ENCODE data around the gene XPO6. TPM values are rescaled to one million over a fixed set of nuclear protein-coding genes. Genes with fewer than 3 reads are reported as not detected.

XPO6 gene
- polyA plus RNA-seq, 1 donor from 2014 or later = 104 TPM

- H3K79me2 ChIP-seq (replicated peaks; ENCODE audit: insufficient read depth, low read length) = no peaks in the 10 kb centered on the region
- H3K9me2 ChIP-seq (ENCODE audit: insufficient read depth, low read length) = no peaks in the 10 kb centered on the region
- H3K9ac ChIP-seq (ENCODE audit: low read length) = no peak overlapping the region
- peaks cover 4% of the 10 kb centered on the region for H3K36me3 ChIP-seq (ENCODE audit: insufficient read depth, low read length)
- TF ChIP-seq TAF1 (IDR thresholded peaks at IDR 0.05; ENCODE audit: low read depth) (no peak), RAD21 (conservative IDR thresholded peaks at IDR 0.05) (no peak), CTCF (IDR thresholded peaks at IDR 0.05; ENCODE audit: poor library complexity, severe bottlenecking) (no peak), SMC3 (conservative IDR thresholded peaks at IDR 0.05; ENCODE audit: poor library complexity) (no peak), EZH2 (IDR thresholded peaks at IDR 0.05; ENCODE audit: borderline replicate concordance, insufficient read depth, low read length, poor library complexity, severe bottlenecking) (no peak), POLR2AphosphoS5 (IDR thresholded peaks at IDR 0.05) (no peak)
- no peaks in the 10 kb centered on the region for H3K9me3 ChIP-seq (ENCODE audit: low read length)
- H3K27me3 ChIP-seq (ENCODE audit: insufficient read depth, low read depth, low read length) = no peaks in the 10 kb centered on the region
- H4K20me1 ChIP-seq (ENCODE audit: insufficient read depth) = no peaks in the 10 kb centered on the region
- no peak overlapping the region for H3K4me3 ChIP-seq (ENCODE audit: low read length)
- H2AFZ ChIP-seq (ENCODE audit: low read depth, low read length) = no peak overlapping the region
- H3K4me2 ChIP-seq (ENCODE audit: low read length) = no peak overlapping the region
- H3K27ac ChIP-seq (ENCODE audit: low read length) = no peak overlapping the region
- H3F3A ChIP-seq (ENCODE audit: insufficient read depth, low read length, poor library complexity, severe bottlenecking) = no peaks in the 10 kb centered on the region
These were observed 44.0 kb downstream of the XPO6 start for GRCh38 chr16:28167730-28168129.

GRCh38 chr16:28167221-28167620, 44.5 kb downstream of the XPO6 start:
- no peaks in the 10 kb centered on the region for H3K27me3 ChIP-seq (ENCODE audit: insufficient read depth, low read depth, low read length)
- peaks cover 4% of the 10 kb centered on the region for H3K36me3 ChIP-seq (ENCODE audit: insufficient read depth, low read length)
- no peaks in the 10 kb centered on the region for H3K9me3 ChIP-seq (ENCODE audit: low read length)
- H3K9ac ChIP-seq (ENCODE audit: low read length) = no peak overlapping the region
- H3K9me2 ChIP-seq (ENCODE audit: insufficient read depth, low read length) = no peaks in the 10 kb centered on the region
- no peak overlapping the region for H2AFZ ChIP-seq (ENCODE audit: low read depth, low read length)
- H3K4me2 ChIP-seq (ENCODE audit: low read length) = no peak overlapping the region
- no peaks in the 10 kb centered on the region for H3F3A ChIP-seq (ENCODE audit: insufficient read depth, low read length, poor library complexity, severe bottlenecking)
- H3K27ac ChIP-seq (ENCODE audit: low read length) = no peak overlapping the region
- H3K79me2 ChIP-seq (replicated peaks; ENCODE audit: insufficient read depth, low read length) = no peaks in the 10 kb centered on the region
- no peaks in the 10 kb centered on the region for H4K20me1 ChIP-seq (ENCODE audit: insufficient read depth)
- no peak overlapping the region for H3K4me3 ChIP-seq (ENCODE audit: low read length)
- TF ChIP-seq EP300 (conservative IDR thresholded peaks at IDR 0.05; ENCODE audit: poor library complexity, severe bottlenecking) = no peak
- no peak for TF ChIP-seq EZH2 (IDR thresholded peaks at IDR 0.05; ENCODE audit: borderline replicate concordance, insufficient read depth, low read length, poor library complexity, severe bottlenecking)
- TF ChIP-seq RAD21 (conservative IDR thresholded peaks at IDR 0.05) = no peak
- no peak for TF ChIP-seq TAF1 (IDR thresholded peaks at IDR 0.05; ENCODE audit: low read depth)
- no peak for TF ChIP-seq REST (IDR thresholded peaks at IDR 0.05; ENCODE audit: borderline replicate concordance)
